NK-92 treated with Interleukin-12 subunit alpha and Interleukin-12 subunit beta, amount 100 ng/mL, for 24 hours (cell line): ENCODE measurements around the gene GREM2.

Source experiments
- DNase-seq: peaks from one replicate; lab custom pipeline; 2025; lab: John Stamatoyannopoulos, UW

The GREM2 gene

GRCh38 chr1:240610636-240611035, 1.3 kb downstream of the GREM2 start:
- DNase-seq = no peak

GRCh38 chr1:240609527-240610060, 2.4 kb downstream of the GREM2 start:
- DNase-seq = peak; percentile 12

DNA sequence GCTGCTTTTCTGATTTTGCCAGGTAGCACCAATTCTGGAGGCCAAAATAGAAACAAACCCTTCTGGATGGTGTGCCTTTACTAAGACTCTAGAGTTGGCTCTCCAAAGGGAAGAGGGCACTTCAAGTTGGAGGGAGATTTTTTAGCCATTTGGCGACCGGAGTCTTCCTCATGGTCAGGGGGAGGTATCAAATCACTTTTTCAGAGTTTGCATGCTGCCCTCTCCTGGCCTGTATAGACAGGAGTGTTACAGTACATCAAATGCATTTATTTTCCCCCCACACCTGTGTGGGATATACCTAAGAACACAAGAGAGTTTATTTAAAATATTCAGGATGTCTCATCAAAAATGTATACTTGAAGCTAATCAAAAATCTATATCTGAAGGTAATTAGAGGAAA, 3.2 kb downstream of the GREM2 start:
- DNase-seq = peak; percentile 19

DNA sequence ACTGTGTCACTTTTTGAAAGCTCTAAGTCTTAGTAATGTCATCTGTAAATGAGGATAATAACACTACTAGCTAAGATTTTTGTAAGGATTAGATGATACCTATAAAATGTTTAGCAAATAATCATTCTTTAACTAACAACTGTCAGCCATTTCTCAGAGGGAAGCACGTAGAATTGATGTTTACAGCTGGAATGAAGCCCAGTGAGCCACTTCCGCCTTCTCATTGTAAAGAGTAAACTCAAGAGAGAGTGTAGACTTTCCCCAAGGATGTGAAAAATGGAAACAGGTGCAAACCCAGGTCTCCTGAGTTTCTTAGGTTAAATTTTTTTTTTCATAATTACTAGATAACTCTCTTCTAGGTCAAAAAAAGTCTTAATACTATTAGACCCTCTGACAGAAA, 4.9 kb downstream of the GREM2 start:
- DNase-seq = no peak

DNA sequence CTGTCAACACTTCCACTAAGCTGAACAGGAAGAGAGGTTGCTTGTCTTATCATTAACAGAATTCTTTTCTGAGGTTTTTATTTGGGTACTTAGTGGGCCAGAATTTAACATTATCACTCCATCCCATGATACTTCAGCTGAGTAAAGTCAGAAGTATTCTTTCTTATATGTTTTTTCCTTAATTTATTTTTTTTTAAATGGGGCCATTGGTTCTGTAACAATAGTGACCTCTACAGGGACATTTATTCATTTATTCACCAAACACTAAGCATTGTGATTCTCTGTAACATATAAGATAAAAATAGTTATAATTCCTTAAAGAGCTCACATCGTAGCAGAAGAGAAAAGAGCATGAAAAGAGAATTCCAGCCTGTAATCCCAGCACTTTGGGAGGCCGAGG, 9.8 kb downstream of the GREM2 start:
- no peak for DNase-seq

- no peak for DNase-seq
Measured at GRCh38 chr1:240599830-240600229, 12.1 kb downstream of the GREM2 start.

DNA sequence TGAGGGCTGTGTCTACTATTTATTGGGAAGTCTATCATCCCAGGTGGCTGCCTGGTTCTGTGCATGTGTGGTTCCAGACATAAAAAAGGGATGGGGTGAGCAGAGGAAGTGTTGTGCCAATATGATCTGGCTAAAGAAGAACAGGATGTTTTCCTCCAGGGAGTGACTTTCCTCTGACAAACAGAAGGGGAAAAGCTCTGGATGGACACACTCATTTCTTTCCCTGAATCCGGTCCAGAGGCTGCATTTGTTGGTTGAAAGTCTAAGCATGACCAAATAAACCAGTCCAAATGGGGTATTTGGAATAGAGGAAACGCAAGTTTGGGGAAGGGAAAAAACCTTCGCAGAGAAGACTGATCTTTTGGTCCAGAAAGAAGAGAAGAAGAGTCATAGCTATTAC, 12.7 kb downstream of the GREM2 start:
- DNase-seq = no peak

DNA sequence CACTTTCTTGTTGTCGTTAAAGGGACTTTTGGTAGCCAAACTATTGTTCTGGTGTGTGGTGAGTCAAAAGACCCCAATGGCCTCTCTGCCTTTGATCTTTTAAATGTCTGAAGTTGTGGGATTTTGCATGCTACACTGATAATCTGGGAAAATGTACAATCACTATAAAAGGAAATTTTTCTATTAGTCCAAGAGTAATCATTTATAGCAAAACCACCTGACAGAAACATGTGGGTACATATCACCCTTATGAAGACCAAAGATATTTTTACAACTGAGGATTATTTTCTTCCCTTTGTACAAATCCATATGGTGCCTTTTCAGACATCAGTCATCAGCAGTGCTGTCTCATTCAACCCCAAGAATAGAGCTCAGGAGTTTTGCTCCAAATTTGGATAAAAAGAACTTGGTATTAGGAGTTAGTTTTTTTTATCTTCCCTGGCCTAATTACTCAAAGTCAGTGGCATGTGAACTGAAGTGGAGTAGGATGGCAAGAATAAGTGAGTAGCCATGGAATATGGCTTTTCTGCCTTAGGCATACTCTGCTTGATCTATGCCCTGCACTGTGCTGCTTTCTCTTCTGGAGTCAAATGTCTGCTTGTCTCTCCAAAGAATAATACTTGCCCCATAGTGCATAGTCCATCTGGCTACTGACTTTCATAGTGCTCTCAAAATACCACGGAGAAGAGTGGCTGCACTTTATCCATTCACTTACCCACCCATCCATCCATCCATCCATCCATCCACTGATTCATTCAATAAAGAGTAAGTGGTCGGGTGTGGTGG, 13.5 kb downstream of the GREM2 start:
- no peak for DNase-seq

DNA sequence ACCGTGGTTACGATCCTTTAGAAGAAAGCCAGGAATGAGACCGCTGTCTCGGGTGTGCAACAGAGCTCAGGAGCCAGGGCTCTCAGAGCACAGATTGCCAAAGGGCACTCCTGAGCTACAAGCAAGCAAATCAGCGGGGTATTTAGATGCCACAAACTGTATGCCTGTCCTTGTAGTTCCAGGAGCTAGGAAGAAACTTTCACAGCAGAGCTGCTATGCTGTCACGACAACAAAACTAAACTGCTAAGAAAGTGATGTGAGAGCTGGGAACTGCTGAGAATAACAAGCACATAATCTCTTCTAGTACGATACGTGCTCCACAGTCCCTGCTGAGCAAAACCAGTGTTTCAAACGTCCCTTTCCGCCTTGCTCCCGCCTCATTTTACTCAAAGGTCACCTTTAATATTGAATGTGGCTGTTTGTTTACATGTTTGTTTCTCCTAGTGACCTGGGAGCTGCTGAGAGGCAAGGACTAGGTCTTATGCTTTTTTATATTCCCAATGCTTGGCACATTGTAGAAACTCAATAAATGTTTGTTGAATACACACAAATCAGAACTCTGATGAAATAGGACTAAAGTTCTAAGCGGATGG, 14.7 kb downstream of the GREM2 start:
- no peak for DNase-seq

GRCh38 chr1:240595476-240595875, 16.5 kb downstream of the GREM2 start:
- no peak for DNase-seq

GRCh38 chr1:240591564-240591963, 20.4 kb downstream of the GREM2 start:
- no peak for DNase-seq

GRCh38 chr1:240591078-240591477, 20.9 kb downstream of the GREM2 start:
- no peak for DNase-seq

- no peak for DNase-seq
Measured at GRCh38 chr1:240589585-240590110, 22.3 kb downstream of the GREM2 start.

DNA sequence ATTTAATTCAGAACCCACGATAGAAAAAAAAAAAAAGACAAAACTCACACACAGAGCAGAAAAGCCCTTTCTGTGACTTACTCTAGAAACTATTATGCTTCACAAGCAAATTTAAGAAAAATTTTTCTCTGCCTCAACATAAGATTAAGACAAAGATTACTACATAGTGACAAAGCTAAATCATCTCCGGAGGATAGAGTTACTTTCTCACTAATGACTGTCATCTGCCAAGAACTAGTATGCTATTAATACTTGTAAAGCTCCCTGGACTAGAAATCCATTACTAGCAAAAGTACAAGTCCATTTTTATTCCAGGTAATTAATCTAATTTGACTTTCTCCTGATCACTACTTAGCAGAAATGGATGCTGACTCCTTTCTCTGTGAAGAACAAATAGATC, 25.9 kb downstream of the GREM2 start:
- DNase-seq = no peak

DNA sequence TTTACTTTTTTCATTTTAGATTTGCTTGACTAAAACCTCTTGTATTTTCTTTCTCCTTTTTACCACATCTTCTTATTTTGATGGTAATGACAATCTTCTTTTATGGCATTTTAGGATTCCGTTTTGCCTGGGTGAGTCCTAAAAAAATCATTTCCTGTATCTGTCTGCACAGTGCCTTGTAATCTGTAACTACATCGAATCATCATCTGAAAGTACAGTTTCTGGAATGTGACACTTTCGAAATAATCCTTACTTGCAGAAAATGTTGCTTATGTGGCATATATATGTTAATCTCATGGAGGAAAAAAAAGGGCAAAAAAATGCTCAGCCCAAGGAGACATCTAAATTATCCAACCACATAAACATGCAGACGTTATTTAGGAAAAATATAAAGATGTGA, 29.0 kb downstream of the GREM2 start:
- no peak for DNase-seq

DNA sequence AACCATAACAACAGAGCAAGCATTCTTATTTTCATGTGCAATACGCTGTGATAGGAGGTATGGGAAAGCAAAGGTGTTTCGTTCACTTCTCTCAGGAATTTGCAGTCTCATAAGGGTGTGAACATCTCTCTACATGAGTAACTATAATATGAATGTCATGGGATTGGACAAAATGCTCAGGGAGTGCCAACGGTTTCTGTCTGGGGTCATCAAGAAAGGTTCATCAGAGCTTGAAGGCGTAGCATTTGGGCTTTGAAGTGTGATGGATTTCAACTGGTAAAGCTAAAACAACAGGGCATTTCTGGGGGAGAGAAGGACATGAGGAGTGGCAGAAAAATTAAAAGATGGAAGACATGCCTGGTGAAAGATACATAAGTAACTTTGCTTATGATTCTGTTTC, 32.4 kb downstream of the GREM2 start:
- no peak for DNase-seq

DNA sequence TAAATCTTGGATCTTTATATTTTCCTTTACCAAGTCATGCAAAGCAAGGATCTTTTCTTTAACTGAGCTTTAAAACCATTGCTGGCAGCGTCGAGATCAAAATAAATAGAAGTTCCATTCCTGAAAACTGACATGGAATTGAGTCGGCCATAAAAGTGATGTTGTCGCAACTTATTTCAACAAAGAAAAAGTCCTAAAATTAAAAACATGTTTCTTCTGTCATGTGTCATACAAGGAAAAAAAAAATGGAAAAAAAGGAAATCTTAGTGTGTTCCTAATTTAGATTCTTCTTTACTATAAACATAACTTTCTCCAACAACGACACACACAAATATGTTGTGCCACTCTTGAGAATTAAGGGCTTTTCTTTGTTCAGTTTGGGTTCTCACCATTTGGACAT, 34.9 kb downstream of the GREM2 start:
- DNase-seq = no peak

- peak; percentile 43 for DNase-seq
Measured at GRCh38 chr1:240575981-240576662, 35.8 kb downstream of the GREM2 start.

- no peak for DNase-seq
Measured at GRCh38 chr1:240572328-240572727, 39.6 kb downstream of the GREM2 start.

DNA sequence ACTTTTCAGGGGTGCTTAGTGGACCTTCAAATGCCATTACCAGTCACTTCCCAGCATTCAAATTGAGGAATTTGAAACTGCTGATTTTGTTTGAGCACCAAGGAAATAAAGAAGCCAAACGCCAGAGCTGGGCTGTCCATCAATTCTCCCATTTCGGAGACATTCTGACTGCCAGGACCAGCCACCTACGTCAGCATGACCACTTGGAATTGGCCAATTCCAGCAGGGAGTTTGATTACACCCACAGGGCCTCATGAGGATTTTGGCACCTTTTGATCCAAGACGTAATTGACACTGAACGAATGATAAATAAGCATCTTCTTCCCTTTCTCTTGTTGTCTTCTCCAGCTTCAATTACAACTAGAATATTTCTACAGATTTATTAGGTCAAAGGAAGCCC, 40.2 kb downstream of the GREM2 start:
- DNase-seq = no peak

DNA sequence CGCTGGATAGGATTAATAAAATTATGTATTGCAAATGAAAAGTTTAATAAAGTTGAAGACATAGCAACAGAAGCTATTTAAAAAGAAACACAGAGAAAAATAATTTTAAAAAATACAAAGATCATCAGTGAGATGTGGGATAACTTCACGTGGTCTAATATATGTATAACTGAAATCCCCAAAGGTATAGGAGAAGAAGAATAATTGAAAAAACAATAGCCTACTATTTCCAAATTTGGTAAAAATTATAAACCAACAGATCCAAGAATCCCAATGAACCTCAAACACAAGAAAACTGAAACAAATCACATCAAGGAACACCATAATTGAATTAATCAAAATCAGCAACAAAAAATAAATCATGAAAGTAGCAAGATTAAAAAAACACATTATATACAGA, 44.9 kb downstream of the GREM2 start:
- DNase-seq = no peak

DNA sequence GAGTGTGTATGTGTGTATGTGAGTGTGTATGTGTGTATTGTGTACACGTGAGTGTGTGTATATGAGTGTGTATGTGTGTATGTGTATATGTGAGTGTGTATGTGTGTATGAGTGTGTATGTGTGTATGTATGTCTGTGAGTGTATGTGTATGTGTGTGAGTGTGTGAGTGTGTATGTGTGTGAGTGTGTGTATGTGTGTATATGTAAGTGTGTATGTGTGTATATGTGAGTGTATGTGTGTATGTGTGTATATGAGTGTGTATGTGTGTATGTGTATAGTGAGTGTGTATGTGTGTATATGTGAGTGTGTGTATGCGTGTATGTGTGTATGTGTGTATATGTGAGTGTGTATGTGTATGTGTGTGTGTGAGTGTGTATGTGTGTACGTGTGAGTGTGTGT, 49.2 kb downstream of the GREM2 start:
- DNase-seq = no peak

DNA sequence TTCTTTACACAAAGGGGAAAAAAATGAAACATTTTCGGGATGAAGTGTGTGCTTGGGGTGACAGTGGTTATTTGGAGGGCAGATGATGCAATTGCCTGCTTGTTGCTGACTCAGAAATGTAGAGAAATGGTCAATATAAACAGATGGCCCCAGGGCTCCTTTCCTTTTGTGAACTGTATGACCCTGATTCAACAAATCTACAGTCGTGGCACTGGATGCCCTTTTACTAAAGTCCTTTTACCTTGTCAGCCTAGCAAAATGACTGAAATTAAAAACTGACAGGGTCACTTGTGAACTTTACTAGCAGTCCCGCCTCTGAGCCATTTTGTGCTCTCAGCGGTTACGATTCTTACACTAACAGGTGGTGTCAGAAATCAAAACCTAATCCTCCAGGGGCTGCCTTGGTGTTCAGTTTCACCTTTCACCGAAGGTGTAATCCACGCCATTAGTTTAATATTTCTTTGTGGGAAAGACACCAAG, 49.8 kb downstream of the GREM2 start:
- peak; percentile 9 for DNase-seq
